Glutamatergic neuron (in vitro differentiated cells): ENCODE data around the gene HMMR. TPM values are rescaled to one million over a fixed set of nuclear protein-coding genes. Genes with fewer than 3 reads are reported as not detected.

Source experiments
- DNase-seq: peaks from one replicate; pipeline ENCODE4 v3.0.0; 2022
- H3K27ac Mint-ChIP-seq: one replicate; pipeline ENCODE4 v1.8.0; 2020; ENCODE audit warnings: mild to moderate bottlenecking, mixed read lengths, inconsistent platforms; ENCODE audit not compliant: unreplicated experiment
- H3K27me3 Mint-ChIP-seq: one replicate; pipeline ENCODE4 v1.8.0; 2020; ENCODE audit warnings: mild to moderate bottlenecking, moderate library complexity, mixed read lengths, inconsistent platforms; ENCODE audit not compliant: unreplicated experiment
- H3K36me3 Mint-ChIP-seq: one replicate; pipeline ENCODE4 v1.8.0; 2020; ENCODE audit warnings: mild to moderate bottlenecking, mixed read lengths, inconsistent platforms; ENCODE audit not compliant: unreplicated experiment
- H3K4me1 Mint-ChIP-seq: one replicate; pipeline ENCODE4 v1.8.0; 2020; ENCODE audit warnings: mild to moderate bottlenecking, low read depth, mixed read lengths, inconsistent platforms; ENCODE audit not compliant: unreplicated experiment
- H3K4me3 Mint-ChIP-seq: one replicate; pipeline ENCODE4 v1.8.0; 2020; ENCODE audit warnings: mild to moderate bottlenecking, mixed read lengths, inconsistent platforms; ENCODE audit not compliant: unreplicated experiment
- H3K9me3 Mint-ChIP-seq: one replicate; pipeline ENCODE4 v1.8.0; 2020; ENCODE audit warnings: mild to moderate bottlenecking, moderate library complexity, mixed read lengths, inconsistent platforms; ENCODE audit not compliant: unreplicated experiment
- CTCF ChIP-seq: fragments of 200-600 bp; sonication (generic); IDR thresholded peaks from one replicate; pipeline ENCODE4 v1.5.0; 2021; ENCODE audit not compliant: partially characterized antibody, unreplicated experiment
- total RNA-seq: library from RNA; stranded (reverse); fragmentation: NEBNext Ultra II Directional; extraction: Animal tissue kit (Norgen Biotek cat#: 25700); gene quantifications from one replicate; pipeline ENCODE4 v1.2.1, GENCODE V29; 2021; ENCODE audit not compliant: unreplicated experiment

HMMR gene
- total RNA-seq, 1 donor from 2014 or later: 7.4 TPM

DNA sequence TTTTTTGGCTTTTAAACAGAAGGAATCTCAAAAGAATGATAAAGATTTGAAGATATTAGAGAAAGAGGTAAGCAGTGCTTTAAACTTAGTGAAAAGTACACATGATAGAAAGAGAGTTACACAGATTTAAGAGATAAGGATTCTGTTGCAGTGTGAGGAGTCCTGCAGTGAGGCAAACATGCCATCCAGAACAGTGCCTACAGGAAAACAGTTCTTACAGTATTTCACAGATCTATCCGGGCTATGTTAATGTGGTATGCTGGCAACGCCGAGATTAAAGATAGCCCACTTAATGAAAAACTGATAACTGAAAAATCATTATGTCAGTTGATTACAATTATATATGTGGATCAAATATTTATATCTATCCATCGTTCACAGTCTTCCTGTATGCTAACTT, 7.2 kb downstream of the HMMR start:
- H3K36me3 Mint-ChIP-seq: no peaks in the 10 kb centered on the region
- H3K27me3 Mint-ChIP-seq: no peaks in the 10 kb centered on the region
- no peak overlapping the region for H3K27ac Mint-ChIP-seq
- H3K9me3 Mint-ChIP-seq: no peaks in the 10 kb centered on the region
- H3K4me1 Mint-ChIP-seq: no peaks in the 10 kb centered on the region
- no peak for DNase-seq
- no peak for TF ChIP-seq CTCF
- no peak overlapping the region for H3K4me3 Mint-ChIP-seq

GRCh38 chr5:163473635-163474243, 13.3 kb downstream of the HMMR start:
- Mint-ChIP-seq H3K4me1 (no peaks in the 10 kb centered on the region), H3K27ac (no peak overlapping the region), H3K9me3 (no peaks in the 10 kb centered on the region), H3K4me3 (no peak overlapping the region), H3K27me3 (no peaks in the 10 kb centered on the region), H3K36me3 (no peaks in the 10 kb centered on the region)
- DNase-seq: no peak
- TF ChIP-seq CTCF: no peak

GRCh38 chr5:163475411-163475810, 15.0 kb downstream of the HMMR start:
- no peak overlapping the region for H3K4me3 Mint-ChIP-seq
- H3K9me3 Mint-ChIP-seq: no peaks in the 10 kb centered on the region
- H3K36me3 Mint-ChIP-seq: no peaks in the 10 kb centered on the region
- no peaks in the 10 kb centered on the region for H3K4me1 Mint-ChIP-seq
- no peak for TF ChIP-seq CTCF
- no peak for DNase-seq
- no peaks in the 10 kb centered on the region for H3K27me3 Mint-ChIP-seq
- no peak overlapping the region for H3K27ac Mint-ChIP-seq

DNA sequence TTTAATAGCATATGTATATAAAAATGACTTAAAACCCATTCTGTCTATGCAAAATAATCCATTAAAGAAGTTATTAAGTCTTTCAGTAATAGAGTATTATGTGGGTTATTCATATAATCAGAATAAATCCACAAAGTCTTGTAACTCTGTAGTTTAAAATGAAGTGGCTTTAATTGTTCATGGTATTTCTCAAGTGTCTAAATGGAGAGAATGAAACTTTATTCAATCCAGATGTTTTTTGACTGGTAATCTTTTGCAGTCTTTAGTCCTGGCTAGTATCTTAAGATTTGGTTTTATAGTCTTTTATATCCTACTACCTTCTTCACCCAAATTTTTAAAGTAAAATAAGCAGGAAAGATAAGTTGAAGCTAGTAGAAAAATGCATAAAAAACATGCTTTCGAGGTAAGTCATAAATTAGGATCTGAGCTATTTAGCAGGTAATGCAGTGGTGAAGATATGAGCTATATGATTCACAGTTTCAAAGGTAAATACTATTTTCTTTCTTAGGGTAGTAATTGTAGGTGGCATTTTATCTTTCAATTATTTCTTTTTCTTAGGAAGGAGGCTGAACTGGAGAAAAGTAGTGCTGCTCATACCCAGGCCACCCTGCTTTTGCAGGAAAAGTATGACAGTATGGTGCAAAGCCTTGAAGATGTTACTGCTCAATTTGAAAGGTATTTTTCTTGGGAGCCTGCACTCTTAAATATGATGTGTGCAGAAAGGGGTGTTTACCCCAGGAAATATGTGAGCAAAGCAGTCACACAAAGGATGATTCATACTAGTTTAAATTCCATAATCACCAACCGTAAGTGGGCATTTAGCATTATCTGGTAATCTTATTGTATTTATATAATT, 17.9 kb downstream of the HMMR start:
- Mint-ChIP-seq H3K36me3 (no peaks in the 10 kb centered on the region), H3K27ac (no peak overlapping the region), H3K4me3 (no peak overlapping the region), H3K9me3 (no peaks in the 10 kb centered on the region), H3K4me1 (no peaks in the 10 kb centered on the region), H3K27me3 (peaks cover 2% of the 10 kb centered on the region)
- DNase-seq: no peak
- no peak for TF ChIP-seq CTCF

- DNase-seq: no peak
- Mint-ChIP-seq H3K27ac (no peak overlapping the region), H3K9me3 (no peaks in the 10 kb centered on the region), H3K4me3 (no peak overlapping the region), H3K27me3 (peaks cover 2% of the 10 kb centered on the region), H3K4me1 (no peaks in the 10 kb centered on the region), H3K36me3 (no peaks in the 10 kb centered on the region)
- no peak for TF ChIP-seq CTCF
These were observed 18.5 kb downstream of the HMMR start for GRCh38 chr5:163478982-163479271.
